Liver (tissue), 9 donors: ENCODE measurements around the gene TSHZ3. TPM values are rescaled to one million over a fixed set of nuclear protein-coding genes. Genes with fewer than 3 reads are reported as not detected.

Experiments used
- DNase-seq: peaks from one replicate; pipeline ENCODE4 v3.0.0-alpha.2; 2017; ENCODE audit warnings: low spot score
- H3K27ac ChIP-seq, 2 donors: one replicate each; pipeline ENCODE4 v1.7.0; 2013; ENCODE audit warnings: inconsistent platforms in 2 of 2, low read length in 2 of 2, control low read depth in 1 of 2, low read depth in 1 of 2, mild to moderate bottlenecking in 1 of 2
- H3K27me3 ChIP-seq, 4 donors: one replicate each; pipeline versions ENCODE4 v1.6.1 to v1.7.0; 2013; ENCODE audit warnings: low read length in 3 of 4, inconsistent platforms in 1 of 4, mild to moderate bottlenecking in 1 of 4, moderate library complexity in 1 of 4; ENCODE audit not compliant: control insufficient read depth in 4 of 4, insufficient read depth in 4 of 4
- H3K36me3 ChIP-seq, 4 donors: one replicate each; pipeline versions ENCODE4 v1.6.1 to v1.7.0; 2013; ENCODE audit warnings: low read length in 3 of 4, mild to moderate bottlenecking in 3 of 4, low read depth in 1 of 4, moderate library complexity in 1 of 4; ENCODE audit not compliant: control insufficient read depth in 4 of 4, insufficient read depth in 3 of 4
- H3K4me1 ChIP-seq, 4 donors: one replicate each; pipeline versions ENCODE4 v1.6.1 to v1.7.0; 2013; ENCODE audit warnings: low read length in 3 of 4, mild to moderate bottlenecking in 3 of 4, moderate library complexity in 1 of 4; ENCODE audit not compliant: control insufficient read depth in 4 of 4, insufficient read depth in 4 of 4
- H3K4me3 ChIP-seq, 3 donors: one replicate each; pipeline versions ENCODE4 v1.6.1 to v1.7.0; 2013; ENCODE audit warnings: low read length in 3 of 3, control low read depth in 1 of 3, low read depth in 1 of 3, mild to moderate bottlenecking in 1 of 3
- H3K9ac ChIP-seq, 2 donors: one replicate each; pipeline ENCODE4 v1.7.0; 2013; ENCODE audit warnings: low read length in 2 of 2, mild to moderate bottlenecking in 2 of 2, moderate library complexity in 2 of 2, control low read depth in 1 of 2, low read depth in 1 of 2
- H3K9me3 ChIP-seq, 4 donors: one replicate each; pipeline versions ENCODE4 v1.6.1 to v1.7.0; 2013; ENCODE audit warnings: low read length in 3 of 4; ENCODE audit not compliant: control insufficient read depth in 4 of 4
- ATF3 ChIP-seq: IDR thresholded peaks from 2 replicates; pipeline ENCODE4 v1.6.1; 2016; ENCODE audit warnings: antibody characterized with exemption
- EGR1 ChIP-seq, 2 donors: IDR thresholded peaks; 2 replicates each; pipeline ENCODE4 v1.6.1; 2016 to 2018; ENCODE audit warnings: antibody characterized with exemption in 2 of 2, low read depth in 2 of 2
- FOXA1 ChIP-seq: IDR thresholded peaks from 2 replicates; pipeline ENCODE4 v1.6.1; 2016; ENCODE audit warnings: antibody characterized with exemption
- FOXA2 ChIP-seq: IDR thresholded peaks from 2 replicates; pipeline ENCODE4 v1.6.1; 2016; ENCODE audit warnings: antibody characterized with exemption
- HNF4A ChIP-seq, 2 donors: conservative IDR thresholded peaks; 2 replicates each; pipeline ENCODE4 v1.6.1; 2016; ENCODE audit warnings: antibody characterized with exemption in 2 of 2, mild to moderate bottlenecking in 2 of 2
- HNF4G ChIP-seq: IDR thresholded peaks from 2 replicates; pipeline ENCODE4 v1.6.1; 2016; ENCODE audit warnings: antibody characterized with exemption
- JUND ChIP-seq, 2 donors: IDR thresholded peaks; 2 replicates each; pipeline ENCODE4 v1.6.1; 2016; ENCODE audit warnings: antibody characterized with exemption in 2 of 2
- MAX ChIP-seq: IDR thresholded peaks from 2 replicates; pipeline ENCODE4 v1.6.1; 2016; ENCODE audit warnings: antibody characterized with exemption
- NR2F2 ChIP-seq: IDR thresholded peaks from 2 replicates; pipeline ENCODE4 v1.6.1; 2016; ENCODE audit warnings: antibody characterized with exemption
- RAD21 ChIP-seq, 2 donors: IDR thresholded peaks; 2 replicates each; pipeline ENCODE4 v1.6.1; 2016; ENCODE audit warnings: antibody characterized with exemption in 2 of 2, mild to moderate bottlenecking in 2 of 2
- SP1 ChIP-seq: IDR thresholded peaks from 2 replicates; pipeline ENCODE4 v1.6.1; 2018; ENCODE audit warnings: antibody characterized with exemption, mild to moderate bottlenecking
- TAF1 ChIP-seq: conservative IDR thresholded peaks from 2 replicates; pipeline ENCODE4 v1.6.1; 2016; ENCODE audit warnings: antibody characterized with exemption, mild to moderate bottlenecking
- YY1 ChIP-seq: IDR thresholded peaks from 2 replicates; pipeline ENCODE4 v1.6.1; 2016; ENCODE audit warnings: antibody characterized with exemption, mild to moderate bottlenecking
- ZBTB33 ChIP-seq: IDR thresholded peaks from 2 replicates; pipeline ENCODE4 v1.6.1; 2016; ENCODE audit warnings: antibody characterized with exemption
- WGBS: extraction: QIAGEN DNeasy Blood & Tissue Kit; methylation state at CpG from one replicate; pipeline ENCODE4 v1.1.7; 2013; 5-methylcytosine and 5-hydroxymethylcytosine counted together
- polyA plus RNA-seq, 2 donors: library from polyadenylated mRNA; stranded (reverse) in 1 of 2; unstranded in 1 of 2; fragments of 200-250 nt in 1 of 2; fragments of >200 nt in 1 of 2; fragmentation: Nextera tagmentation in 1 of 2; extraction: Ambion mirVana in 1 of 2; gene quantifications; one replicate each; pipeline versions ENCODE4 v1.2.1 to v1.2.3, GENCODE V29; 2013 to 2015
- total RNA-seq, 2 donors: library from RNA; depleted of rRNA; stranded (reverse); fragments of >200 nt; gene quantifications; one replicate each; pipeline ENCODE4 v1.2.3, GENCODE V29; 2014
- TF ChIP-seq, protein P1 (sequence below): fragments of 150-350 bp; IDR thresholded peaks from 2 replicates; pipeline ENCODE4 v1.5.1; 2017; ENCODE audit warnings: improper control_type of control experiment, low read depth, low read length; ENCODE audit not compliant: missing input control
- TF ChIP-seq, protein P2 (sequence below): IDR thresholded peaks from 2 replicates; pipeline ENCODE4 v1.6.1; 2016; ENCODE audit warnings: antibody characterized with exemption, mild to moderate bottlenecking
- donor health status: healthy.
- donor health status: healthy.
- donor health status: healthy.
- donor health status: healthy.
- donor health status: healthy.

TSHZ3 gene
- total and polyA plus RNA-seq, 4 donors = 0.42 to 3.3 (median 0.68) TPM

- Histone ChIP-seq H3K4me1 (no peaks in the 10 kb centered on the region), H3K4me3 (no peak overlapping the region), H3K27ac (peak overlapping the region; percentile 31), H3K9ac (no peak overlapping the region), H3K27me3 (peaks cover 0 to 7% (median 0%) of the 10 kb centered on the region in 4 donors), H3K36me3 (no peaks in the 10 kb centered on the region), H3K9me3 (no peaks in the 10 kb centered on the region)
- WGBS = 82% methylated on average over 10 of the region's 10 CpGs
- DNase-seq = no peak
- TF ChIP-seq, protein P1, sequence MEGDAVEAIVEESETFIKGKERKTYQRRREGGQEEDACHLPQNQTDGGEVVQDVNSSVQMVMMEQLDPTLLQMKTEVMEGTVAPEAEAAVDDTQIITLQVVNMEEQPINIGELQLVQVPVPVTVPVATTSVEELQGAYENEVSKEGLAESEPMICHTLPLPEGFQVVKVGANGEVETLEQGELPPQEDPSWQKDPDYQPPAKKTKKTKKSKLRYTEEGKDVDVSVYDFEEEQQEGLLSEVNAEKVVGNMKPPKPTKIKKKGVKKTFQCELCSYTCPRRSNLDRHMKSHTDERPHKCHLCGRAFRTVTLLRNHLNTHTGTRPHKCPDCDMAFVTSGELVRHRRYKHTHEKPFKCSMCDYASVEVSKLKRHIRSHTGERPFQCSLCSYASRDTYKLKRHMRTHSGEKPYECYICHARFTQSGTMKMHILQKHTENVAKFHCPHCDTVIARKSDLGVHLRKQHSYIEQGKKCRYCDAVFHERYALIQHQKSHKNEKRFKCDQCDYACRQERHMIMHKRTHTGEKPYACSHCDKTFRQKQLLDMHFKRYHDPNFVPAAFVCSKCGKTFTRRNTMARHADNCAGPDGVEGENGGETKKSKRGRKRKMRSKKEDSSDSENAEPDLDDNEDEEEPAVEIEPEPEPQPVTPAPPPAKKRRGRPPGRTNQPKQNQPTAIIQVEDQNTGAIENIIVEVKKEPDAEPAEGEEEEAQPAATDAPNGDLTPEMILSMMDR = no peak
- TF ChIP-seq EGR1 (IDR thresholded peaks at IDR 0.05; ENCODE audit: low read depth in 2 of 2) (no peak), ZBTB33 (no peak), RAD21 (IDR thresholded peaks at IDR 0.05) (no peak), HNF4A (conservative IDR thresholded peaks at IDR 0.05) (no peak), TAF1 (no peak), FOXA2 (no peak), JUND (IDR thresholded peaks at IDR 0.05) (no peak), SP1 (no peak), YY1 (no peak), ATF3 (no peak), HNF4G (no peak), MAX (no peak), NR2F2 (no peak)
- TF ChIP-seq, protein P2, sequence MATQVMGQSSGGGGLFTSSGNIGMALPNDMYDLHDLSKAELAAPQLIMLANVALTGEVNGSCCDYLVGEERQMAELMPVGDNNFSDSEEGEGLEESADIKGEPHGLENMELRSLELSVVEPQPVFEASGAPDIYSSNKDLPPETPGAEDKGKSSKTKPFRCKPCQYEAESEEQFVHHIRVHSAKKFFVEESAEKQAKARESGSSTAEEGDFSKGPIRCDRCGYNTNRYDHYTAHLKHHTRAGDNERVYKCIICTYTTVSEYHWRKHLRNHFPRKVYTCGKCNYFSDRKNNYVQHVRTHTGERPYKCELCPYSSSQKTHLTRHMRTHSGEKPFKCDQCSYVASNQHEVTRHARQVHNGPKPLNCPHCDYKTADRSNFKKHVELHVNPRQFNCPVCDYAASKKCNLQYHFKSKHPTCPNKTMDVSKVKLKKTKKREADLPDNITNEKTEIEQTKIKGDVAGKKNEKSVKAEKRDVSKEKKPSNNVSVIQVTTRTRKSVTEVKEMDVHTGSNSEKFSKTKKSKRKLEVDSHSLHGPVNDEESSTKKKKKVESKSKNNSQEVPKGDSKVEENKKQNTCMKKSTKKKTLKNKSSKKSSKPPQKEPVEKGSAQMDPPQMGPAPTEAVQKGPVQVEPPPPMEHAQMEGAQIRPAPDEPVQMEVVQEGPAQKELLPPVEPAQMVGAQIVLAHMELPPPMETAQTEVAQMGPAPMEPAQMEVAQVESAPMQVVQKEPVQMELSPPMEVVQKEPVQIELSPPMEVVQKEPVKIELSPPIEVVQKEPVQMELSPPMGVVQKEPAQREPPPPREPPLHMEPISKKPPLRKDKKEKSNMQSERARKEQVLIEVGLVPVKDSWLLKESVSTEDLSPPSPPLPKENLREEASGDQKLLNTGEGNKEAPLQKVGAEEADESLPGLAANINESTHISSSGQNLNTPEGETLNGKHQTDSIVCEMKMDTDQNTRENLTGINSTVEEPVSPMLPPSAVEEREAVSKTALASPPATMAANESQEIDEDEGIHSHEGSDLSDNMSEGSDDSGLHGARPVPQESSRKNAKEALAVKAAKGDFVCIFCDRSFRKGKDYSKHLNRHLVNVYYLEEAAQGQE = no peak
Measured at GRCh38 chr19:31330237-31330636, 19.0 kb downstream of the TSHZ3 start.

DNA sequence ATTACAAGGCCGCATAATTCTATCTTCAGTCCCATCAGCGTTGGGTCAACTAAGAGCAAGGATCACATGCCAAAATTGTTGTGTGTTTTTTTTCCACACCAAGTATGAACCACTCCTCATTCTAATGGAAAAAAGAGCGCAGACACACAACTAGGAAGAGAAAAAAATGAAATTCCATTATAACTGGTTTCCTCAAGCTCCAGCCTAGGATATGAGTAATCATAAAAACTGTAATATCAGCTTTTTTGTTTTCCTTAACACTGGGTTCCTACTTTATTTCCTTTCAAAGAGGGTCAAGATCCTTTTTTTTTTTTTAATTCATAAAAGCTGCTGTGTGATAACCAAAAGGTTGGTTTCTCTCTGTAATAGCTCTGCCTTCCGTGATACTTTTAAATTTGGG is 19.4 kb downstream of the TSHZ3 start:
- TF ChIP-seq MAX (no peak), EGR1 (IDR thresholded peaks at IDR 0.05; ENCODE audit: low read depth in 2 of 2) (no peak), TAF1 (no peak), FOXA1 (no peak), YY1 (no peak), JUND (IDR thresholded peaks at IDR 0.05) (no peak), NR2F2 (peak; percentile 46)
- Histone ChIP-seq H3K27ac (peak overlapping the region in 1 of 2 donors; percentile 31), H3K27me3 (peaks cover 0 to 9% (median 0%) of the 10 kb centered on the region in 4 donors), H3K9me3 (no peaks in the 10 kb centered on the region), H3K36me3 (no peaks in the 10 kb centered on the region), H3K9ac (no peak overlapping the region), H3K4me3 (no peak overlapping the region), H3K4me1 (no peaks in the 10 kb centered on the region)
- DNase-seq = no peak
- WGBS = 78% methylated on average over 4 of the region's 4 CpGs
